BE2C (cell line): ENCODE measurements around the gene ZNF821.
"Not testable (repeated sequence)": the region's sequence is repeated elsewhere in the genome, so short reads cannot be mapped to it uniquely, and the experiment has no call there.

Experiments used
- DNase-seq: peaks from one replicate; pipeline ENCODE4 v3.0.0-alpha.2; 2020
- H3K27me3 ChIP-seq: fragments of 250-450 bp; sonication (Bioruptor Pico); 2 replicates; pipeline ENCODE4 v1.5.1; 2020; ENCODE audit warnings: mild to moderate bottlenecking
- H3K36me3 ChIP-seq: fragments of 250-450 bp; sonication (Bioruptor Pico); 2 replicates; pipeline ENCODE4 v1.5.1; 2020; ENCODE audit warnings: mild to moderate bottlenecking
- H3K4me1 ChIP-seq: fragments of 250-450 bp; sonication (Bioruptor Pico); 2 replicates; pipeline ENCODE4 v1.5.1; 2020
- H3K4me3 ChIP-seq: 2 replicates; pipeline ENCODE4 v1.5.1; 2011; ENCODE audit warnings: low read depth, low read length
- H3K9me3 ChIP-seq: fragments of 250-450 bp; sonication (Bioruptor Pico); 2 replicates; pipeline ENCODE4 v1.5.1; 2020
- TF ChIP-seq, protein P1 (sequence below): IDR thresholded peaks from 2 replicates; pipeline ENCODE4 v1.5.1; 2012; ENCODE audit warnings: mild to moderate bottlenecking, low read depth, low read length

ZNF821 gene

DNA sequence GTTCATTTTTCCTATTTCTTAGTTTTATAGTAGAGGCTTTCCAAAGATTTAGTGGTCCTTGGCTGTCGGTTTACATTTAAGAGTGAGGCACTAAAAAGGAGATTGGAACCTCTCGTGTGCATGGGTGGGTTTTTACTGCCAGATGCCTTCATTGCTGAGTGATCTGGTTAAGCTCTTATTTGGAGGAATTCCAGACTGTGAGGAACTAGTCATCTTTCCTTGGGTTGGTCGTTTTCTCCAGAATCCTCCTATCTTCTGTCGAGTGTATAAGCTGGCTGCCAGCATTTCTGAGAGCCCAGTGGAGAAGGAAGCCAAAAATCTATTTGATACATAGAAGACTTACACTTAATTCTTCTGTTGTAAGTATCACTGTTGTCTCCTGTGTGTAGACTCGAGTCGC is 33.9 kb upstream of the ZNF821 start:
- no peak for DNase-seq
- H3K9me3 ChIP-seq = no peaks in the 10 kb centered on the region
- H3K27me3 ChIP-seq = no peaks in the 10 kb centered on the region
- H3K4me1 ChIP-seq = no peaks in the 10 kb centered on the region
- TF ChIP-seq, protein P1, sequence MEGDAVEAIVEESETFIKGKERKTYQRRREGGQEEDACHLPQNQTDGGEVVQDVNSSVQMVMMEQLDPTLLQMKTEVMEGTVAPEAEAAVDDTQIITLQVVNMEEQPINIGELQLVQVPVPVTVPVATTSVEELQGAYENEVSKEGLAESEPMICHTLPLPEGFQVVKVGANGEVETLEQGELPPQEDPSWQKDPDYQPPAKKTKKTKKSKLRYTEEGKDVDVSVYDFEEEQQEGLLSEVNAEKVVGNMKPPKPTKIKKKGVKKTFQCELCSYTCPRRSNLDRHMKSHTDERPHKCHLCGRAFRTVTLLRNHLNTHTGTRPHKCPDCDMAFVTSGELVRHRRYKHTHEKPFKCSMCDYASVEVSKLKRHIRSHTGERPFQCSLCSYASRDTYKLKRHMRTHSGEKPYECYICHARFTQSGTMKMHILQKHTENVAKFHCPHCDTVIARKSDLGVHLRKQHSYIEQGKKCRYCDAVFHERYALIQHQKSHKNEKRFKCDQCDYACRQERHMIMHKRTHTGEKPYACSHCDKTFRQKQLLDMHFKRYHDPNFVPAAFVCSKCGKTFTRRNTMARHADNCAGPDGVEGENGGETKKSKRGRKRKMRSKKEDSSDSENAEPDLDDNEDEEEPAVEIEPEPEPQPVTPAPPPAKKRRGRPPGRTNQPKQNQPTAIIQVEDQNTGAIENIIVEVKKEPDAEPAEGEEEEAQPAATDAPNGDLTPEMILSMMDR = no peak
- H3K36me3 ChIP-seq = peaks cover 77% of the 10 kb centered on the region
- no peak overlapping the region for H3K4me3 ChIP-seq

DNA sequence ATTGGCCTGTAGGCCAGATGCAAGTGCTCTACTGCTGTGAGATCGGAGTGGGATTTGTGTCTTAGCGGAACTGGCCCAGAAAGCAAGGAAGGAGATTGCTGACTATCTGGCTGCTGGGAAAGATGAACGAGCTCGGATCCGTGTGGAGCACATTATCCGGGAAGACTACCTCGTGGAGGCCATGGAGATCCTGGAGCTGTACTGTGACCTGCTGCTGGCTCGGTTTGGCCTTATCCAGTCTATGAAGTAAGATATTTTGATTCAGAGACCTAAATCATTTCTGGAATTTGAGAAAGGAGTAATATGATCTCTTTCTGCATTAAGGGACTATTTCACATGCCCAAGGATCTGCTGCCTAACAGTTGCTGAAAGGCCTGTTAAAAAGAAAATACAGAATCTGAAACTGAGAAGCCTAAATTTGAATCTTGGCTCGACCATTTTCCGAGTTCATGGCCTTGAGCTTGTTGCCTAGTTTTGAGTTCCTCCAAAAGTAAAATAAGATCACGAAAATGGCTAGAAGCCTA is 32.5 kb upstream of the ZNF821 start:
- H3K9me3 ChIP-seq = no peaks in the 10 kb centered on the region
- no peak for DNase-seq
- no peaks in the 10 kb centered on the region for H3K27me3 ChIP-seq
- H3K36me3 ChIP-seq = peaks cover 66% of the 10 kb centered on the region
- no peaks in the 10 kb centered on the region for H3K4me1 ChIP-seq
- TF ChIP-seq, protein P1 = no peak
- no peak overlapping the region for H3K4me3 ChIP-seq

DNA sequence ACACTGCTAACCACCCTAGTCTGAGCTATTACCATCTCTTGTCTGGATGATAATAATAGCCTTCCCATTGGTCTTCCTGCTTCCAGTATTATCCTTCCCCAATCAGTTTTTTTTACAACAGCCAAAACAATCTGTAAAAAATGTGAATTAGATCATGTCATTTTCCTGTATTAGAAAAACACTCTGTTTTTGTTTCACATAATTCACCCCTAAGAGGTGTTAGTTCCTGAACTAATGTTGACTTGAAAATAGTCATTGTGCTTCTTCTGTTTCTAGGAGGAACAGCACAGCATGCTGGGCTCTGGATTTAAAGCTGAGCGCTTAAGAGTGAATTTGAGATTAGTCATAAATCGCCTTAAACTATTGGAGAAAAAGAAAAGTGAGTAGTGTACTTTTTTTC is 31.4 kb upstream of the ZNF821 start:
- no peaks in the 10 kb centered on the region for H3K27me3 ChIP-seq
- TF ChIP-seq, protein P1 = no peak
- peaks cover 55% of the 10 kb centered on the region for H3K36me3 ChIP-seq
- H3K4me1 ChIP-seq = no peaks in the 10 kb centered on the region
- no peak for DNase-seq
- H3K4me3 ChIP-seq = no peak overlapping the region
- H3K9me3 ChIP-seq = no peaks in the 10 kb centered on the region

DNA sequence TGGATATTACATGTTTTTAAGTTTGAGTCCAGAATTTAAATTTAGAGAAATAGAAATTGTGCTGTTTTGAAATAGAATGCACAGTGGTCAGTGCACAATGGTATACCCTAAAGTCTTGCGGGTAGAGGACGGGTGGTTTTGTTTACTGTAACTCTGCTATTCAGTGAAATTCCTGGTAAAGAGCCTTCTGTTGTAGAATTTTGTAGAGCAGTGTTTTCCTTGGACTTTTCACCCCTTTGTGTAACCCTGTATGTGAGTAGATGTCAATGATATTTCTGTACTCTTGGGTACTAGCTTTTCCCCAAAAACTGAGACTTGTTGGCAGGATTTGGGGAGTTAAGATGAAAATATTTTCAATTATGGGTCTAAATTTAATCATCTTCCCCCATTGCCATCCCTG is 30.8 kb upstream of the ZNF821 start:
- TF ChIP-seq, protein P1 = no peak
- DNase-seq = no peak
- no peak overlapping the region for H3K4me3 ChIP-seq
- H3K4me1 ChIP-seq = no peaks in the 10 kb centered on the region
- H3K9me3 ChIP-seq = no peaks in the 10 kb centered on the region
- H3K27me3 ChIP-seq = no peaks in the 10 kb centered on the region
- H3K36me3 ChIP-seq = peaks cover 49% of the 10 kb centered on the region

DNA sequence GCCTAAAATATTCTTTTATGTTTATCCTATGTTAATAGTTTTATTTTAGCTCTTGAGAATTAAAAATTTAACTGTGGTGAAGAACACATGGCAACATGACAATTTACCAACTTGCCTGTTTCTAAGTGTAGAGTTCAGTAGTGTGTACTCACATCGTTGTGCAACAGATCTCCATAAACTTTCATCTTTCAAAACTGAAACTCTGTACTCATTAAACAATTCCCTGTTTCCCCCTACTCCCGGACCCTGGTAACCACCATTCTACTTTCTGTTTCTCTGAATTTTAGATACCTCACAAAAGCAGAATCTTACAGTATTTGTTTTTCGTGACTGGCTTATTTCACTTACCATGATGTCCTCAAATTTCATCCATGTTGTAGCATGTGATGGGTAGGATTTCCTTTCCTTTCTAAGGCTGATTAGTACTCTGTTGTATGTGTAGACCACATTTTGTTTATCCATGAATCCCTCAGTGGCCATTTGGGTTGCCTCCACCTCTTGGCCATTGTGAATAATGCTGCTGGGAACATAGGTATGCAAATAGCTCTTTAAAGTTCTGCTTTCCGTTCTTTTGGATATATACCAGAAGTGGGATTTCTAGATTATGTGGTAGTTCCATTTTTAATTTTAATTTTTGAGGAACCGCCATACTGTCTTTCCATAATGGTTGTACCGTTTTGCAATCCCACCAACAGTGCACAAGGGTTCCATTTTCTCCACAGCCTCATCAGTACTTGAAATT is 28.7 kb upstream of the ZNF821 start:
- Histone ChIP-seq H3K27me3 (no peaks in the 10 kb centered on the region), H3K9me3 (no peaks in the 10 kb centered on the region), H3K36me3 (peaks cover 42% of the 10 kb centered on the region), H3K4me3 (no peak overlapping the region), H3K4me1 (no peaks in the 10 kb centered on the region)
- no peak for DNase-seq
- TF ChIP-seq, protein P1 = no peak

DNA sequence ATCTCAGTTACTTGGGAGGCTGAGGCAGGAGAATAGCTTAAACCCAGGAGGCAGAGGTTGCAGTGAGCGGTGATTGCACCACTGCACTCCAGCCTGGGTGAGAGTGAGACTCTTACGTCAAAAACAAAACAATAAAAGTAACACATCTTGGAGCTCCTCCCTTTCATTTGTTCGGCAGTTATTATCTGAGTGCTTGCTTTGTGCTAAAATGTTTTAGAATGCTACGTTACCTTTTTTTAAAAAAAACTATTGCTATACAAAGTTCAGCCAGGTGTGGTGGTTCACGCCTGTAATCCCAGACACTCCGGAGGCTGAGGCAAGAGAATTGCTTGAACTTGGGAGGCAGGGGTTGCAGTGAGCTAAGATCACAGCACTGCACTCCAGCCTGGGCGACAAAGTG is 27.1 kb upstream of the ZNF821 start:
- no peaks in the 10 kb centered on the region for H3K27me3 ChIP-seq
- H3K9me3 ChIP-seq = no peaks in the 10 kb centered on the region
- H3K36me3 ChIP-seq = peaks cover 27% of the 10 kb centered on the region
- H3K4me3 ChIP-seq = no peak overlapping the region
- no peaks in the 10 kb centered on the region for H3K4me1 ChIP-seq
- TF ChIP-seq, protein P1 = no peak
- no peak for DNase-seq

DNA sequence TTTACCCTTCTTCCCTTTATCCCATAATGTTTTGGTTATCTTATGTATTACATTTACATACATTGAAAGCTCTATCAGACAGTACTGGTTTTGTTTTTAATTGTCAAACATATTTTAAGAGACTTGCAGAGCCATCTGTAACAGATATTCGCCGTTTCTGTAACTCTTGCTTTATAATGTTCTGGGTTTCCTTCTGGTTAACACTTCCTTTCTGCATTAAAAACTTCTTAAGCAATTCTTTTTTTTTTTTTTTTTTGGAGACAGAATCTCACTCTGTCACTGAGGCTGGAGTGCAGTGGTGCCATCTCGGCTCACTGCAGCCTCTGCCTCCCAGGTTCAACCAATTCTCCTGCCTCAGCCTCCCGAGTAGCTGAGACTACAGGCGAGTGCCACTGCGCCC is 21.8 kb upstream of the ZNF821 start:
- H3K9me3 ChIP-seq, DNase-seq, H3K27me3 ChIP-seq, H3K4me3 ChIP-seq, H3K4me1 ChIP-seq: not testable (repeated sequence)
- H3K36me3 ChIP-seq = peaks cover 24% of the 10 kb centered on the region
